HepG2 (cell line): ENCODE measurements around the gene CHST3. TPM values are rescaled to one million over a fixed set of nuclear protein-coding genes. Genes with fewer than 3 reads are reported as not detected.

Source experiments
- ATAC-seq: fragments of 200-7000 bp; cut with Tn5 transposase; 3 replicates; pipeline ENCODE4 v1.9.1; 2020; ENCODE audit warnings: mild to moderate bottlenecking, moderate library complexity
- BruUV-seq: library from RNA; stranded (reverse); fragments of 400-500 nt; replicated peaks from 2 replicates; lab custom pipeline; 2021; lab: Mats Ljungman, UMichigan
- CTCF ChIA-PET: fragments of 300-600 bp; formaldehyde crosslinking; extraction: SDS; loops from one replicate; lab custom pipeline; 2021; ENCODE audit warnings: low total read pairs, inconsistent platforms, low intra/inter-chr PET ratio; lab: Yijun Ruan, JAX
- POLR2A ChIA-PET: fragments of 350-600 bp; sonication (Branson Sonifier 250); formaldehyde crosslinking; loops from one replicate; lab custom pipeline; 2020; ENCODE audit warnings: antibody characterized with exemption, inconsistent platforms; lab: Yijun Ruan, JAX
- DNase-seq: peaks from one replicate; pipeline ENCODE4 v3.0.0-alpha.2; 2015; ENCODE audit warnings: low spot score
- FAIRE-seq: peaks from 3 replicates; lab custom pipeline; 2011; peaks lifted over from hg19 to GRCh38; lab: Jason Lieb, UNC
- H2AFZ ChIP-seq: one replicate; pipeline ENCODE4 v1.6.1; 2011; ENCODE audit warnings: low read length, inconsistent platforms
- H3K27ac ChIP-seq: fragments of 300-600 bp; 3 replicates; pipeline ENCODE4 v1.8.0; 2011; ENCODE audit warnings: mixed run types, mild to moderate bottlenecking, mixed read lengths, low read length, inconsistent platforms; ENCODE audit not compliant: insufficient read depth; ENCODE audit errors: extremely low read length
- H3K27me3 ChIP-seq, 2 experiments: fragments of 200-600 bp in 1 of 2; 2 replicates in 1 of 2; 3 replicates in 1 of 2; pipeline versions ENCODE4 v1.6.0 to v1.8.0; 2011; ENCODE audit warnings: low read length in 2 of 2, mild to moderate bottlenecking in 2 of 2, moderate library complexity in 2 of 2, inconsistent platforms in 1 of 2; ENCODE audit not compliant: insufficient read depth in 2 of 2, control insufficient read depth in 1 of 2
- H3K36me3 ChIP-seq, 2 experiments: fragments of 200-600 bp in 1 of 2; replicated peaks in 1 of 2; 2 replicates in 1 of 2; 3 replicates in 1 of 2; pipeline versions ENCODE4 v1.5.1 to v1.8.0; 2011; ENCODE audit warnings: low read length in 2 of 2, inconsistent platforms in 1 of 2; ENCODE audit not compliant: insufficient read depth in 2 of 2, control insufficient read depth in 1 of 2
- H3K4me1 ChIP-seq: 2 replicates; pipeline ENCODE4 v1.5.1; 2012; ENCODE audit warnings: low read length, inconsistent platforms; ENCODE audit not compliant: insufficient read depth
- H3K4me2 ChIP-seq: 2 replicates; pipeline ENCODE4 v1.6.0; 2011; ENCODE audit warnings: low read depth, low read length, inconsistent platforms
- H3K4me3 ChIP-seq, 3 experiments: fragments of 200-600 bp in 1 of 3; sonication (generic), shearing (Covaris generic) in 1 of 3; replicated peaks in 1 of 3; 2 replicates each; pipeline ENCODE4 v1.5.1; 2011 to 2016; ENCODE audit warnings: low read length in 3 of 3, inconsistent platforms in 2 of 3, low read depth in 2 of 3, mild to moderate bottlenecking in 2 of 3, control low read depth in 1 of 3, mixed read lengths in 1 of 3; ENCODE audit not compliant: insufficient read depth in 1 of 3
- H3K79me2 ChIP-seq: one replicate; pipeline ENCODE4 v1.6.1; 2011; ENCODE audit warnings: low read length, inconsistent platforms; ENCODE audit not compliant: insufficient read depth
- H3K9ac ChIP-seq: 2 replicates; pipeline ENCODE4 v1.6.0; 2011; ENCODE audit warnings: mild to moderate bottlenecking, low read depth, low read length, inconsistent platforms; ENCODE audit not compliant: insufficient read depth
- H3K9me3 ChIP-seq: 2 replicates; pipeline ENCODE4 v1.5.1; 2012; ENCODE audit warnings: mild to moderate bottlenecking, low read length
- H4K20me1 ChIP-seq: 2 replicates; pipeline ENCODE4 v1.6.0; 2011; ENCODE audit warnings: inconsistent platforms, mild to moderate bottlenecking, low read length, moderate library complexity; ENCODE audit not compliant: insufficient read depth
- ATM ChIP-seq: fragments of 450-650 bp; IDR thresholded peaks from 2 replicates; pipeline ENCODE4 v1.7.1; 2017; ENCODE audit warnings: mild to moderate bottlenecking, borderline replicate concordance
- FOXP1 ChIP-seq, 2 experiments: fragments of 450-650 bp in 1 of 2; IDR thresholded peaks; 2 replicates each; pipeline ENCODE4 v1.6.1; 2017 to 2018; ENCODE audit warnings: antibody characterized with exemption in 1 of 2
- GATA4 ChIP-seq: sonication (generic); IDR thresholded peaks from 2 replicates; pipeline ENCODE4 v1.6.1; 2016; ENCODE audit warnings: antibody characterized with exemption, low read depth, borderline replicate concordance
- GZF1 ChIP-seq: sonication (generic); formaldehyde crosslinking; IDR thresholded peaks from 2 replicates; pipeline ENCODE4 v1.5.1; 2020; ENCODE audit warnings: mild to moderate bottlenecking, missing genetic modification reagents
- HHEX ChIP-seq: IDR thresholded peaks from 2 replicates; pipeline ENCODE4 v1.6.1; 2016; ENCODE audit warnings: control low read depth
- HMG20B ChIP-seq: conservative IDR thresholded peaks from 2 replicates; pipeline ENCODE4 v1.6.1; 2016; ENCODE audit warnings: missing genetic modification reagents, missing compliant biosample characterization
- MEIS2 ChIP-seq: sonication (generic); formaldehyde crosslinking; IDR thresholded peaks from 2 replicates; pipeline ENCODE4 v1.9.0; 2021; ENCODE audit warnings: mild to moderate bottlenecking, missing genetic modification reagents
- MYPOP ChIP-seq: sonication (generic); formaldehyde crosslinking; IDR thresholded peaks from 2 replicates; pipeline ENCODE4 v1.8.1; 2023; ENCODE audit warnings: mild to moderate bottlenecking, moderate library complexity, missing genetic modification reagents
- NFYC ChIP-seq: IDR thresholded peaks from 2 replicates; pipeline ENCODE4 v1.6.1; 2016; ENCODE audit warnings: missing genetic modification reagents, missing compliant biosample characterization
- SMARCC2 ChIP-seq: fragments of 450-650 bp; IDR thresholded peaks from 2 replicates; pipeline ENCODE4 v1.6.1; 2017; ENCODE audit warnings: antibody characterized with exemption, mild to moderate bottlenecking
- TFAP4 ChIP-seq: sonication (generic); IDR thresholded peaks from 2 replicates; pipeline ENCODE4 v1.6.1; 2016; ENCODE audit warnings: low read depth, borderline replicate concordance
- ZNF549 ChIP-seq: sonication (generic); formaldehyde crosslinking; IDR thresholded peaks from 2 replicates; pipeline ENCODE4 v1.5.0; 2020; ENCODE audit warnings: missing genetic modification reagents
- ZNF607 ChIP-seq: sonication (generic); formaldehyde crosslinking; IDR thresholded peaks from 2 replicates; pipeline ENCODE4 v1.5.1; 2020; ENCODE audit warnings: missing genetic modification reagents, mild to moderate bottlenecking, borderline replicate concordance
- ZNF619 ChIP-seq: sonication (generic); formaldehyde crosslinking; IDR thresholded peaks from 2 replicates; pipeline ENCODE4 v1.4.0; 2020; ENCODE audit warnings: mild to moderate bottlenecking, missing genetic modification reagents
- ZNF746 ChIP-seq: sonication (generic); formaldehyde crosslinking; IDR thresholded peaks from 2 replicates; pipeline ENCODE4 v1.8.0; 2022; ENCODE audit warnings: mild to moderate bottlenecking, missing genetic modification reagents
- ZNF841 ChIP-seq: sonication (generic); formaldehyde crosslinking; IDR thresholded peaks from 2 replicates; pipeline ENCODE4 v1.8.1; 2023; ENCODE audit warnings: missing genetic modification reagents, borderline replicate concordance
- ZSCAN5A ChIP-seq: sonication (generic); formaldehyde crosslinking; IDR thresholded peaks from 2 replicates; pipeline ENCODE4 v1.8.0; 2022; ENCODE audit warnings: mild to moderate bottlenecking, missing genetic modification reagents, borderline replicate concordance
- whole genome bisulfite sequencing: methylation state at CpG from one replicate; pipeline ENCODE4 v1.1.6; 2017; ENCODE audit warnings: low lambda C conversion rate; 5-methylcytosine and 5-hydroxymethylcytosine counted together
- in situ Hi-C: cut with HindIII; loops from 2 replicates; pipeline ENCODE4 v1.10.0; 2017; ENCODE audit warnings: low pct_unique_long_range_greater_than_20kb; ENCODE audit not compliant: extremely low pct_ligation_motif_present
- intact Hi-C: fragments of 100-400 bp; cut with micrococcal nuclease; formaldehyde crosslinking; loops from one replicate; pipeline ENCODE4 v1.10.0; 2022; ENCODE audit not compliant: unreplicated experiment
- polyA plus RNA-seq, 8 experiments: library from polyadenylated mRNA; depleted of rRNA in 3 of 8; stranded (reverse) in 7 of 8; unstranded in 1 of 8; fragments of >200 nt; fragmentation: Illumina TruSeq in 4 of 8; extraction: Trizol in 4 of 8; gene quantifications; 2 replicates each; pipeline versions ENCODE4 v1.2.1 to v1.2.3, GENCODE V29; 2011 to 2016; ENCODE audit warnings: low read depth in 4 of 8, missing spikeins in 1 of 8, mixed read lengths in 1 of 8; ENCODE audit not compliant: insufficient read depth in 1 of 8
- total RNA-seq, 5 experiments: library from RNA; depleted of rRNA; stranded (reverse); fragments of >200 nt; fragmentation: Illumina TruSeq; extraction: Trizol; gene quantifications; 2 replicates each; pipeline ENCODE4 v1.2.3, GENCODE V29; 2016; ENCODE audit warnings: low read depth in 1 of 5

CHST3 gene
- total and polyA plus RNA-seq, 2 of the 13 experiments (the other 11 are each of a cell fraction or from before 2014, with no cell fraction given) = 7.2 to 18.7 TPM

GRCh38 chr10:72062382-72062781 lies 98.2 kb downstream of the CHST3 start:
- BruUV-seq = no TSS peak
- no peak for DNase-seq
- H3K4me2 ChIP-seq = no peak overlapping the region
- H3K4me3 ChIP-seq = no peak overlapping the region
- CTCF ChIA-PET = no interaction called here
- POLR2A ChIA-PET = no interaction called here
- peaks cover 66% of the 10 kb centered on the region for H3K4me1 ChIP-seq
- no peaks in the 10 kb centered on the region for H4K20me1 ChIP-seq
- in situ Hi-C loops (no loop called here), intact Hi-C loops (no loop called here)
- H3K36me3 ChIP-seq = no peaks in the 10 kb centered on the region
- no peak overlapping the region for H3K27ac ChIP-seq
- TF ChIP-seq ZNF619 (CRISPR knock-in tag) (no peak), ZSCAN5A (CRISPR knock-in tag) (no peak), NFYC (no peak), FOXP1 (IDR thresholded peaks at IDR 0.05) (no peak), FOXP1 (CRISPR knock-in tag; IDR thresholded peaks at IDR 0.05) (no peak), ZNF607 (no peak), GATA4 (no peak), SMARCC2 (no peak), ATM (no peak), MEIS2 (CRISPR knock-in tag) (no peak), GZF1 (CRISPR knock-in tag) (no peak), ZNF841 (no peak), HMG20B (no peak), ZNF746 (no peak), MYPOP (no peak), HHEX (no peak), ZNF549 (CRISPR knock-in tag) (no peak), TFAP4 (no peak)
- no peak for ATAC-seq
- FAIRE-seq = no peak
- 83% methylated on average over 8 of the region's 10 CpGs for WGBS
- H3K9me3 ChIP-seq = no peaks in the 10 kb centered on the region
- H3K79me2 ChIP-seq = no peaks in the 10 kb centered on the region
- no peak overlapping the region for H3K9ac ChIP-seq
- no peak overlapping the region for H2AFZ ChIP-seq
- no peaks in the 10 kb centered on the region for H3K27me3 ChIP-seq

Other genes starting within 250 kb of the CHST3 start
- gene C10orf105, start 244.6 kb upstream of the CHST3 start, total RNA-seq (2016; rRNA removed; fragmentation: Illumina TruSeq; extraction: Trizol) = not detected in 2 replicates
- gene C10orf105, start 244.6 kb upstream of the CHST3 start, polyA plus RNA-seq (2011; rRNA removed) = not detected in 2 replicates
- 0.36 and 0.44 TPM in 2 replicates for gene VSIR, start 190.9 kb upstream of the CHST3 start, total RNA-seq (2016; rRNA removed; fragmentation: Illumina TruSeq; extraction: Trizol)
- gene VSIR, start 190.9 kb upstream of the CHST3 start, polyA plus RNA-seq (2011; rRNA removed) = 3.2 and 3.8 TPM in 2 replicates
- 148 and 323 TPM in 2 replicates for gene PSAP, start 113.1 kb upstream of the CHST3 start, total RNA-seq (2016; rRNA removed; fragmentation: Illumina TruSeq; extraction: Trizol)
- gene PSAP, start 113.1 kb upstream of the CHST3 start, polyA plus RNA-seq (2011; rRNA removed) = 643 and 779 TPM in 2 replicates
- gene SPOCK2, start 124.2 kb downstream of the CHST3 start, total RNA-seq (2016; rRNA removed; fragmentation: Illumina TruSeq; extraction: Trizol) = 4.7 and 8.6 TPM in 2 replicates
- 30.6 and 49.8 TPM in 2 replicates for gene SPOCK2, start 124.2 kb downstream of the CHST3 start, polyA plus RNA-seq (2011; rRNA removed)